A549 (cell line): ENCODE results near the gene PTPN22.

Experiments
- BHLHE40 ChIP-seq: IDR thresholded peaks from 2 replicates; pipeline ENCODE4 v1.6.1; 2012; ENCODE audit warnings: low read depth, low read length, inconsistent platforms
- CHD4 ChIP-seq: fragments of 200-600 bp; sonication (generic); IDR thresholded peaks from 2 replicates; pipeline ENCODE4 v1.6.1; 2016; ENCODE audit warnings: antibody characterized with exemption, mild to moderate bottlenecking, borderline replicate concordance
- EHMT2 ChIP-seq: fragments of 200-600 bp; sonication (generic); IDR thresholded peaks from 2 replicates; pipeline ENCODE4 v1.6.1; 2016; ENCODE audit warnings: antibody characterized with exemption, low read depth, mild to moderate bottlenecking, moderate library complexity
- HDAC2 ChIP-seq: fragments of 200-600 bp; sonication (generic); IDR thresholded peaks from 2 replicates; pipeline ENCODE4 v1.6.1; 2016
- MYC ChIP-seq: IDR thresholded peaks from 2 replicates; pipeline ENCODE4 v1.6.1; 2012; ENCODE audit warnings: mild to moderate bottlenecking, inconsistent platforms, low read length, improper control_type of control experiment, borderline replicate concordance
- NR3C1 ChIP-seq: fragments of >200 bp; sonication (Bioruptor Twin); formaldehyde crosslinking; IDR thresholded peaks from 3 replicates; pipeline ENCODE4 v1.6.1; 2017
- POLR2A ChIP-seq: IDR thresholded peaks from 2 replicates; pipeline ENCODE4 v1.6.1; 2012; ENCODE audit warnings: mild to moderate bottlenecking, low read length
- RAD21 ChIP-seq, 2 experiments: fragments of >200 bp in 1 of 2; sonication (Bioruptor Twin) in 1 of 2; formaldehyde crosslinking in 1 of 2; IDR thresholded peaks in 1 of 2; conservative IDR thresholded peaks in 1 of 2; 2 replicates in 1 of 2; 3 replicates in 1 of 2; pipeline ENCODE4 v1.6.1; 2012 to 2018; ENCODE audit warnings: inconsistent platforms in 1 of 2
- RCOR1 ChIP-seq: fragments of 150-350 bp; IDR thresholded peaks from 2 replicates; pipeline ENCODE4 v1.6.1; 2014; ENCODE audit warnings: antibody characterized with exemption, low read length, low read depth
- SMC3 ChIP-seq: fragments of >200 bp; sonication (Bioruptor Twin); formaldehyde crosslinking; IDR thresholded peaks from 3 replicates; pipeline ENCODE4 v1.6.1; 2018; ENCODE audit warnings: inconsistent platforms
- TF ChIP-seq, protein P1 (sequence below): fragments of 200-600 bp; sonication (generic); IDR thresholded peaks from 2 replicates; pipeline ENCODE4 v1.6.1; 2016; ENCODE audit warnings: antibody characterized with exemption, mild to moderate bottlenecking, moderate library complexity
- TF ChIP-seq, protein P2 (sequence below): fragments of >200 bp; sonication (Bioruptor Twin); formaldehyde crosslinking; IDR thresholded peaks from 3 replicates; pipeline ENCODE4 v1.5.1; 2016
- TF ChIP-seq, protein P3 (sequence below): IDR thresholded peaks from 2 replicates; pipeline ENCODE4 v1.6.1; 2012
- TF ChIP-seq, protein P4 (sequence below): fragments of 250-450 bp; sonication (Bioruptor Pico); IDR thresholded peaks from 2 replicates; pipeline ENCODE4 v1.5.0; 2021; ENCODE audit warnings: mild to moderate bottlenecking, moderate library complexity, borderline replicate concordance

DNA sequence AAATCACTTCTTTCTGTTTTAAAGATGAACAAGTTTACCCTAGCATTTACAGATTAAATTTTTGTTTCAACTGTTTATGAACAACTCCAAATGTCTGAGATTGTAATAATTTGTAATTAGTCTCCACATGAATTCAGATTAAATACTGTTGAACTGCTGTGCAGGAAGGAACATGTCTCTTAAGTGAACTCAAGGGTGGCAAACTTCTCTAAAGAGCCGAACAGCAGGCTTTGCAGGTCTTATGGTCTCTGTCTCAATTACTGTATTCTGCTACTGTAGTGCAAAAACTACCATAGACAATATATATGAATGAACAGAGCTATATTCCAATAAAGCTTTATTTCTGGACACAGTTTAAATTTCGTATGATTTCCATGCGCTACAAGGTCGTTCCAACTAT lies 65.9 kb downstream of the PTPN22 start:
- no peak for TF ChIP-seq NR3C1
- TF ChIP-seq, protein P1, sequence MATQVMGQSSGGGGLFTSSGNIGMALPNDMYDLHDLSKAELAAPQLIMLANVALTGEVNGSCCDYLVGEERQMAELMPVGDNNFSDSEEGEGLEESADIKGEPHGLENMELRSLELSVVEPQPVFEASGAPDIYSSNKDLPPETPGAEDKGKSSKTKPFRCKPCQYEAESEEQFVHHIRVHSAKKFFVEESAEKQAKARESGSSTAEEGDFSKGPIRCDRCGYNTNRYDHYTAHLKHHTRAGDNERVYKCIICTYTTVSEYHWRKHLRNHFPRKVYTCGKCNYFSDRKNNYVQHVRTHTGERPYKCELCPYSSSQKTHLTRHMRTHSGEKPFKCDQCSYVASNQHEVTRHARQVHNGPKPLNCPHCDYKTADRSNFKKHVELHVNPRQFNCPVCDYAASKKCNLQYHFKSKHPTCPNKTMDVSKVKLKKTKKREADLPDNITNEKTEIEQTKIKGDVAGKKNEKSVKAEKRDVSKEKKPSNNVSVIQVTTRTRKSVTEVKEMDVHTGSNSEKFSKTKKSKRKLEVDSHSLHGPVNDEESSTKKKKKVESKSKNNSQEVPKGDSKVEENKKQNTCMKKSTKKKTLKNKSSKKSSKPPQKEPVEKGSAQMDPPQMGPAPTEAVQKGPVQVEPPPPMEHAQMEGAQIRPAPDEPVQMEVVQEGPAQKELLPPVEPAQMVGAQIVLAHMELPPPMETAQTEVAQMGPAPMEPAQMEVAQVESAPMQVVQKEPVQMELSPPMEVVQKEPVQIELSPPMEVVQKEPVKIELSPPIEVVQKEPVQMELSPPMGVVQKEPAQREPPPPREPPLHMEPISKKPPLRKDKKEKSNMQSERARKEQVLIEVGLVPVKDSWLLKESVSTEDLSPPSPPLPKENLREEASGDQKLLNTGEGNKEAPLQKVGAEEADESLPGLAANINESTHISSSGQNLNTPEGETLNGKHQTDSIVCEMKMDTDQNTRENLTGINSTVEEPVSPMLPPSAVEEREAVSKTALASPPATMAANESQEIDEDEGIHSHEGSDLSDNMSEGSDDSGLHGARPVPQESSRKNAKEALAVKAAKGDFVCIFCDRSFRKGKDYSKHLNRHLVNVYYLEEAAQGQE = no peak
- TF ChIP-seq HDAC2 = no peak
- TF ChIP-seq POLR2A = no peak
- TF ChIP-seq, protein P2, sequence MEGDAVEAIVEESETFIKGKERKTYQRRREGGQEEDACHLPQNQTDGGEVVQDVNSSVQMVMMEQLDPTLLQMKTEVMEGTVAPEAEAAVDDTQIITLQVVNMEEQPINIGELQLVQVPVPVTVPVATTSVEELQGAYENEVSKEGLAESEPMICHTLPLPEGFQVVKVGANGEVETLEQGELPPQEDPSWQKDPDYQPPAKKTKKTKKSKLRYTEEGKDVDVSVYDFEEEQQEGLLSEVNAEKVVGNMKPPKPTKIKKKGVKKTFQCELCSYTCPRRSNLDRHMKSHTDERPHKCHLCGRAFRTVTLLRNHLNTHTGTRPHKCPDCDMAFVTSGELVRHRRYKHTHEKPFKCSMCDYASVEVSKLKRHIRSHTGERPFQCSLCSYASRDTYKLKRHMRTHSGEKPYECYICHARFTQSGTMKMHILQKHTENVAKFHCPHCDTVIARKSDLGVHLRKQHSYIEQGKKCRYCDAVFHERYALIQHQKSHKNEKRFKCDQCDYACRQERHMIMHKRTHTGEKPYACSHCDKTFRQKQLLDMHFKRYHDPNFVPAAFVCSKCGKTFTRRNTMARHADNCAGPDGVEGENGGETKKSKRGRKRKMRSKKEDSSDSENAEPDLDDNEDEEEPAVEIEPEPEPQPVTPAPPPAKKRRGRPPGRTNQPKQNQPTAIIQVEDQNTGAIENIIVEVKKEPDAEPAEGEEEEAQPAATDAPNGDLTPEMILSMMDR = no peak
- TF ChIP-seq, protein P3, sequence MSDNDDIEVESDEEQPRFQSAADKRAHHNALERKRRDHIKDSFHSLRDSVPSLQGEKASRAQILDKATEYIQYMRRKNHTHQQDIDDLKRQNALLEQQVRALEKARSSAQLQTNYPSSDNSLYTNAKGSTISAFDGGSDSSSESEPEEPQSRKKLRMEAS = no peak
- no peak for TF ChIP-seq MYC
- TF ChIP-seq RAD21 (conservative IDR thresholded peaks at IDR 0.05 in 1 of 2, IDR thresholded peaks at IDR 0.05 in 1 of 2) = no peak
- TF ChIP-seq SMC3 = no peak
- no peak for TF ChIP-seq RCOR1
- TF ChIP-seq BHLHE40 = no peak
- TF ChIP-seq EHMT2 = no peak
- TF ChIP-seq, protein P4, sequence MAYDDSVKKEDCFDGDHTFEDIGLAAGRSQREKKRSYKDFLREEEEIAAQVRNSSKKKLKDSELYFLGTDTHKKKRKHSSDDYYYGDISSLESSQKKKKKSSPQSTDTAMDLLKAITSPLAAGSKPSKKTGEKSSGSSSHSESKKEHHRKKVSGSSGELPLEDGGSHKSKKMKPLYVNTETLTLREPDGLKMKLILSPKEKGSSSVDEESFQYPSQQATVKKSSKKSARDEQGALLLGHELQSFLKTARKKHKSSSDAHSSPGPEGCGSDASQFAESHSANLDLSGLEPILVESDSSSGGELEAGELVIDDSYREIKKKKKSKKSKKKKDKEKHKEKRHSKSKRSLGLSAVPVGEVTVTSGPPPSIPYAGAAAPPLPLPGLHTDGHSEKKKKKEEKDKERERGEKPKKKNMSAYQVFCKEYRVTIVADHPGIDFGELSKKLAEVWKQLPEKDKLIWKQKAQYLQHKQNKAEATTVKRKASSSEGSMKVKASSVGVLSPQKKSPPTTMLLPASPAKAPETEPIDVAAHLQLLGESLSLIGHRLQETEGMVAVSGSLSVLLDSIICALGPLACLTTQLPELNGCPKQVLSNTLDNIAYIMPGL (CRISPR knock-in tag) = no peak
- TF ChIP-seq CHD4 = no peak
